CD4-positive, CD25-positive, alpha-beta regulatory T cell (primary cell): ENCODE measurements around the gene CMTM7. TPM values are rescaled to one million over a fixed set of nuclear protein-coding genes. Genes with fewer than 3 reads are reported as not detected.

Experiments used
- ATAC-seq, 2 donors: fragments of 150-1000 bp; cut with Tn5 transposase; one replicate each; pipeline ENCODE4 v1.10.0; 2021; ENCODE audit warnings: low read depth in 2 of 2, moderate number of reproducible peaks in 2 of 2, moderate library complexity in 1 of 2
- DNase-seq, 3 donors: peaks; one replicate each; pipeline versions ENCODE4 v3.0.0 to v3.0.0-alpha.2; 2012 to 2022; ENCODE audit warnings: mixed read lengths in 1 of 3
- H3K27ac ChIP-seq: one replicate; pipeline ENCODE4 v1.7.0; 2013; ENCODE audit warnings: mild to moderate bottlenecking, low read length; ENCODE audit not compliant: insufficient read depth, poor library complexity, severe bottlenecking
- H3K27me3 ChIP-seq: one replicate; pipeline ENCODE4 v1.7.0; 2013; ENCODE audit warnings: low read length; ENCODE audit not compliant: control insufficient read depth, insufficient read depth
- H3K36me3 ChIP-seq: one replicate; pipeline ENCODE4 v1.7.0; 2013; ENCODE audit warnings: mild to moderate bottlenecking, low read length, moderate library complexity; ENCODE audit not compliant: control insufficient read depth, insufficient read depth
- H3K4me1 ChIP-seq: 2 replicates; pipeline ENCODE4 v1.7.0; 2013; ENCODE audit warnings: mild to moderate bottlenecking, low read length; ENCODE audit not compliant: insufficient read depth, control insufficient read depth, poor library complexity, severe bottlenecking
- H3K4me3 ChIP-seq: one replicate; pipeline ENCODE4 v1.7.0; 2013; ENCODE audit warnings: low read depth, mild to moderate bottlenecking, low read length, moderate library complexity
- H3K9me3 ChIP-seq, 2 experiments: 1 replicate in 1 of 2; 2 replicates in 1 of 2; pipeline ENCODE4 v1.7.0; 2013; ENCODE audit warnings: low read length in 2 of 2, mild to moderate bottlenecking in 1 of 2, moderate library complexity in 1 of 2; ENCODE audit not compliant: control insufficient read depth in 2 of 2
- H3K27ac Mint-ChIP-seq, 3 donors: one replicate each; pipeline ENCODE4 v1.8.0; 2020 to 2022; ENCODE audit warnings: mild to moderate bottlenecking in 3 of 3, mixed read lengths in 3 of 3, moderate library complexity in 2 of 3
- H3K27me3 Mint-ChIP-seq: one replicate; pipeline ENCODE4 v1.8.0; 2022; ENCODE audit warnings: mild to moderate bottlenecking, mixed read lengths
- H3K36me3 Mint-ChIP-seq: one replicate; pipeline ENCODE4 v1.8.0; 2020; ENCODE audit warnings: mixed read lengths
- H3K4me1 Mint-ChIP-seq, 4 donors: one replicate each; pipeline ENCODE4 v1.8.0; 2020 to 2022; ENCODE audit warnings: mixed read lengths in 4 of 4, mild to moderate bottlenecking in 1 of 4
- H3K4me3 Mint-ChIP-seq, 4 donors: one replicate each; pipeline ENCODE4 v1.8.0; 2020 to 2022; ENCODE audit warnings: mild to moderate bottlenecking in 4 of 4, mixed read lengths in 4 of 4, moderate library complexity in 3 of 4
- H3K9me3 Mint-ChIP-seq, 7 donors: one replicate each; pipeline ENCODE4 v1.8.0; 2020 to 2022; ENCODE audit warnings: mixed read lengths in 7 of 7, mild to moderate bottlenecking in 3 of 7, moderate library complexity in 2 of 7
- polyA plus RNA-seq, 4 donors: library from polyadenylated mRNA; unstranded; fragments of 300-500 nt; fragmentation: Illumina TruSeq; gene quantifications; one replicate each; pipeline ENCODE4 v1.2.3, GENCODE V29; 2021
- total RNA-seq: library from RNA; stranded (reverse); gene quantifications from one replicate; pipeline ENCODE4 v1.2.3, GENCODE V29; 2022

The CMTM7 gene
- total and polyA plus RNA-seq, 5 donors from 2014 or later = 77.3 to 231 (median 144) TPM

DNA sequence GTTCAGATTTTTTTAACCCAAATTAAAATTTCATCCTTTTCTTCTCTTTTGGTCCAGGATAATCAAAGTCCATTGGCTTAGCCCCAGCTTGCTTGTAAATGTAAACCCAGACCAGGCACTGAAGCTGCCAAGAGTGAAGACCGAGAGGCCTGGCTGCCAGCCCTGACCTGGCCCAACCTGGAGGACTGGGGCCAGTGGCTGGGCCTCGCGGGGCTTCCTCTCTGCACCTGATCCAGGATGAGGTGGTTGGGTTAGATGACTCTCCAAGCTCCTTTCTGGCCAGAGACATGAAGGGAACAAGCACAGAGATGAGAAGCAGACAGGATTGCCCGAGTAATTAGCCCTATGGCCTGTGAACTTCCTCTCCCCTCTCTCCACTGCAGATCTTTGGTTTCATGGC, 60.4 kb downstream of the CMTM7 start:
- H3K27ac Mint-ChIP-seq = peak overlapping the region in 1 of 3 donors; percentile 39
- H3K4me1 ChIP-seq = peaks cover 28% of the 10 kb centered on the region
- peak overlapping the region in 1 of 4 donors; percentile 73 for H3K4me3 Mint-ChIP-seq
- ATAC-seq (no peak), DNase-seq (no peak)
- H3K36me3 Mint-ChIP-seq = peaks cover 47% of the 10 kb centered on the region
- peaks cover 58% of the 10 kb centered on the region for H3K36me3 ChIP-seq
- H3K9me3 Mint-ChIP-seq = no peaks in the 10 kb centered on the region
- no peak overlapping the region for H3K4me3 ChIP-seq
- no peak overlapping the region for H3K27ac ChIP-seq
- H3K9me3 ChIP-seq = no peaks in the 10 kb centered on the region
- H3K4me1 Mint-ChIP-seq = peaks cover 31 to 73% (median 50%) of the 10 kb centered on the region in 4 donors
- no peaks in the 10 kb centered on the region for H3K27me3 Mint-ChIP-seq
- no peaks in the 10 kb centered on the region for H3K27me3 ChIP-seq

DNA sequence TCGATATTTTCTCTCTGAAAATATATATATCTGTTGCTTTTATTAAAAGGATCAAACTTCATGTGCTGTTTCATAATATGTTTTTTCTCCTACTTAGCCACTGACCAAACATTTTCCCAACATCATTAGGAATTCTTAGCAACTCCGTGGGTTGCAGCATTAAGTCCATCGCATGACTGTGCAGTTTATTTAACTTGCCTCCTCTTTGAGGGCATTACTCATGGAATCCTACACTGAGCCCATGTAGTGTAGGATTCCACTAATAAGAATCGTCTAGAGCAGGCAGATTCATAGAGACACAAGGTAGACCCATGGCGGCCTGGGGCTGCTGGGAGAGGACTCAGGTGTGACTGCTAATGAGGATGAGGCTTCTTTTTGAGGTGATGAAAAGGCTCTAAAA, 61.7 kb downstream of the CMTM7 start:
- Histone ChIP-seq H3K36me3 (peaks cover 52% of the 10 kb centered on the region), H3K27ac (no peak overlapping the region), H3K9me3 (no peaks in the 10 kb centered on the region), H3K4me1 (peaks cover 35% of the 10 kb centered on the region), H3K27me3 (no peaks in the 10 kb centered on the region), H3K4me3 (no peak overlapping the region)
- Mint-ChIP-seq H3K4me3 (peak overlapping the region in 1 of 4 donors; percentile 69), H3K36me3 (peaks cover 40% of the 10 kb centered on the region), H3K9me3 (peaks cover 0 to 1% (median 0%) of the 10 kb centered on the region in 7 donors), H3K27ac (peak overlapping the region in 2 of 3 donors; percentile 81 to 89), H3K4me1 (peaks cover 22 to 72% (median 46%) of the 10 kb centered on the region in 4 donors), H3K27me3 (no peaks in the 10 kb centered on the region)
- ATAC-seq = no peak
- DNase-seq = no peak

DNA sequence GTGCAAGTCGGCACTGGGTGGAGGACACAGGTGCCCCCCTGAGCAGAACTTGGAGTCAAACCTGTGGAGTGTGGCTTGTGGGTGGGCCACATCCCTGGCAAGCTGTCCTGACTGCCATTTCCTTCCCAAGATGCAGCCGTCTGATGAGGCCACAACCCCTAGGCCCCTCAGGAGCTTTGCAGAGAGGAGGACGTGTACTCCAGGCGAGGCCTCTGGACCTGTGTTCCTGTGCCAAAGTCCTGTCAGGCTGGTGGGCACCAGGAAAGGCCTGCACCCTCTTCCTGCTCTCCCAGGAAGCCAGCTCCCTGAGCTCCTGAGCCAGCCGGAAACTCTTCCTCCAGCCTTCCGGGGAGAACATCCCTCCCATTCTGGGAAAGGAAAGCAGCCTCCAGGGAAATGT, 62.5 kb downstream of the CMTM7 start:
- peaks cover 0 to 1% (median 0%) of the 10 kb centered on the region in 7 donors for H3K9me3 Mint-ChIP-seq
- H3K4me1 Mint-ChIP-seq = peaks cover 23 to 70% (median 44%) of the 10 kb centered on the region in 4 donors
- no peaks in the 10 kb centered on the region for H3K27me3 Mint-ChIP-seq
- Histone ChIP-seq H3K4me1 (peaks cover 42% of the 10 kb centered on the region), H3K36me3 (peaks cover 45% of the 10 kb centered on the region), H3K27me3 (no peaks in the 10 kb centered on the region), H3K9me3 (no peaks in the 10 kb centered on the region), H3K27ac (peak overlapping the region; percentile 97), H3K4me3 (no peak overlapping the region)
- peak overlapping the region in 1 of 4 donors; percentile 4 for H3K4me3 Mint-ChIP-seq
- ATAC-seq (no peak), DNase-seq (no peak)
- peak overlapping the region; percentile 89 to 97 (median 93) for H3K27ac Mint-ChIP-seq
- H3K36me3 Mint-ChIP-seq = peaks cover 37% of the 10 kb centered on the region

DNA sequence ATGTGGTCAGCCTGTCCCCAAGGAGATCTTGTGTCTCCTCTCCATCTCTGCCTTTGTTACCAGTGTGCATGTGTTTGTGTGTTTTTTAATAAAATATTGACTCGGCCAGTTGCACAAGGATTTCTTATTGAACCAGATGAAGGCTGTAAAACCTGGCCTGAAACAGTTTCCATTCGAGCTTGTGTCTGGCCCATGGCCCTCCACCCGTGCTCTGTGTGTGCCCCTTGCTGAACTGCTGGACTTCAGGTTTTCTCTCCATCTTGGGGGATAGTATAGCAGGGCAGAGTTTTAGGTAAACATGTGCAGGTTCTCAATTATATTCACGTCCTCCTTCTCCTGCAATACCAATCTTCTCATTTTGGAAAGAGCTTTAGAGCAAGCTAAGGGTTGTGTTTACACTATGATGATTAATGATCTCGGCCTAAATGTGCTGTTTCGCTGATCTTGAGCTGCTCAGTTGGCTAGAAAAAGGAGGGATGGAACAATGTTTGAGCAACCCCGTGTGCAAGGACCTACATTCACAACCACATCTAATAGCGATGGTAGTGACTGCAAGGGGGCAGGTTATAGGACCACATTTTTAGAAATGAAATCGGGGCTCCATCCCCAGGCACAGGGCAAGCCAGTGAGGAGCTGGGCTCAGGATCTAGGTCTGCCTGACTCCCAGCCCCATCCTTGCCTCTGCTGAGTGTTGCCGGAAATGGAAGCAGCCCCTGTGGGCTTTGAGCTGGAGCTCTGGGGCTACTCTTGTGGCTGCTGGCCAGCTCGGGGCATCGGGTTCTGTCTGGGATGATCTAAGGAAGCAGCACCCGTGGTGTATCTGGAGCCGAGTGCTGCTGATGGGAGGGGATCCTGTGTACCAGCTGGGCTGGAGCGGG, 63.3 kb downstream of the CMTM7 start:
- Mint-ChIP-seq H3K27ac (peak overlapping the region in 2 of 3 donors; percentile 93 to 97), H3K36me3 (peaks cover 34% of the 10 kb centered on the region), H3K4me3 (peak overlapping the region; percentile 4 to 83 (median 14)), H3K9me3 (peaks cover 0 to 1% (median 0%) of the 10 kb centered on the region in 7 donors), H3K4me1 (peaks cover 23 to 68% (median 47%) of the 10 kb centered on the region in 4 donors), H3K27me3 (no peaks in the 10 kb centered on the region)
- ATAC-seq (no peak), DNase-seq (no peak)
- Histone ChIP-seq H3K4me3 (no peak overlapping the region), H3K36me3 (peaks cover 36% of the 10 kb centered on the region), H3K9me3 (no peaks in the 10 kb centered on the region), H3K4me1 (peaks cover 50% of the 10 kb centered on the region), H3K27me3 (no peaks in the 10 kb centered on the region), H3K27ac (peak overlapping the region; percentile 97)

DNA sequence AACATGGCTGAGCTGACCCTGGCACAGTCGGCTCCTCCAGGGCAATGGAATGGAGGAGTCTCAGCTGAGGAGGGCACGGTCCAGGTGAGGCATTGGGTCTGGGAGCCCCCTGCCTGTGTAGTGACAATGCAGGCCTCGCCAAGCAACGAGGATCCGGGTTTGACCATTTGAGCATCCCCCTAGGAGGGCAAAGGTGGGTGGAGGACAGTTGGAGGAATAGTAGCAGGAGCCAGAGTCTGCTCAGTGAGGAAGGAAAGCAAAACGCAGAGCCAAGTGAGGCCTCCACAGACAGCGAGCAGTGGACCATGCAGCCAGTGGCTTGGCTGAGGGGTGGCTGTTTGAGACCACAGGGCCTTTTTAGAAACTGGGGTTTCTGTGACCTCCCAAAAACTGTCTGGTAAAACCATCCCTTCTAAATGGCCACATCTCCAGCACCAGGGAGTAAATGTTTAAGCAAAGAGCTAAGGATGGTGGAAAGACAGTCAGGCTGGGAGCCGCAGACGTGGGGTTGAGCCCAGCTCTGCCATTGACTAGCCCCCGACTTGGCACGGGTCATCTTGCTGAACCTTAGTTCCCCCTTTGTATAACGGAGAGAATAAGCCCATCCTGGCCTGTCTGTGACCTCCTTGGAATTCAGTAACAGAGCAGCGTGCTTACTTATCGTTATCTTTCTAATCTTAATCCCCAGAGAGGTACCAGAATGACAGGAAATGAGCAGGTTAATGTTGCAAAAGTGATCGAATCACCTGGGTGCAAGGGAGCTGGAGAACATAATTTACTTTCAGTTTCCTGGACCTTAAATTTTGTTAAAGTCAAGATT, 64.2 kb downstream of the CMTM7 start:
- peak in 2 of 3 donors; percentile 32 to 70 for DNase-seq
- Mint-ChIP-seq H3K4me3 (peak overlapping the region; percentile 22 to 83 (median 60)), H3K27me3 (no peaks in the 10 kb centered on the region), H3K9me3 (peaks cover 0 to 1% (median 0%) of the 10 kb centered on the region in 7 donors), H3K27ac (peak overlapping the region in 2 of 3 donors; percentile 93 to 97), H3K36me3 (peaks cover 29% of the 10 kb centered on the region), H3K4me1 (peaks cover 18 to 65% (median 49%) of the 10 kb centered on the region in 4 donors)
- H3K36me3 ChIP-seq = peaks cover 28% of the 10 kb centered on the region
- no peaks in the 10 kb centered on the region for H3K9me3 ChIP-seq
- peak overlapping the region; percentile 97 for H3K27ac ChIP-seq
- H3K4me1 ChIP-seq = peaks cover 59% of the 10 kb centered on the region
- no peaks in the 10 kb centered on the region for H3K27me3 ChIP-seq
- ATAC-seq = no peak
- peak overlapping the region; percentile 46 for H3K4me3 ChIP-seq

DNA sequence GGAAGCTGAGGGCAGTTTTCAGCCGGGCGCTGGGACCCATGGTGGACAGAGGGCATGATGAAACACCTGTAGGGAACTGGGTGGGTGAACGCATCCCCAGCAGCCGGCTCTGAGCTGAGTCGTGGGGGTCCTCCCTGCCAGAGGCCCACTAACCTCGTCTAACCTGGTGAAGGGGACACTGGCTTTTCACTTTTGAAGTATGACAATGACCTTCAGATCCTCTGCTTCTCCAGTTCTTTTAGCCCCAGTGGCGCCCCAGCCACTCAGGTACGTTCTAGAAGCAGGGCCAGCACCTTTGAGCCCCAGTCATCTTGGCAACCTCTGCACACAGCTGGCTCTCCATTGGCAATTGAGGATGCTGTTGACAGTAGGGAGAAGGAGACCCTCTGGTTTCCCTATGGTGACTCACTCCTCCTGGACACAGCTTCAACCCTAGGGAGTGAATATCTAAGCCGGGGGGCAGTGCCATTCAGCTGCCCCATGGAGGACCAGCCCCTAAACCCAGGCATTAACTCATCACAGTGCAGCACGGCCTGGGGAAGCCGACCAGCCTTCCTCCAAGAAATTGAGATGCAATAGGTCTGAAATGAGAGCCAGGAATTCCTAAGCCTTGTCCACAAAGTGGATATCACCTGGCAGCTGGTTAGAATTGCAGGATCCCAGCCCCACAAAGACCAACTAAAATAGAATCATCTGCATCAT, 64.9 kb downstream of the CMTM7 start:
- peaks cover 25% of the 10 kb centered on the region for H3K36me3 ChIP-seq
- peaks cover 17 to 62% (median 49%) of the 10 kb centered on the region in 4 donors for H3K4me1 Mint-ChIP-seq
- peak overlapping the region in 2 of 3 donors; percentile 93 to 97 for H3K27ac Mint-ChIP-seq
- peak overlapping the region; percentile 97 for H3K27ac ChIP-seq
- peaks cover 0 to 1% (median 0%) of the 10 kb centered on the region in 7 donors for H3K9me3 Mint-ChIP-seq
- H3K4me3 Mint-ChIP-seq = peak overlapping the region; percentile 55 to 83 (median 66)
- H3K27me3 Mint-ChIP-seq = no peaks in the 10 kb centered on the region
- DNase-seq = no peak
- peaks cover 28% of the 10 kb centered on the region for H3K36me3 Mint-ChIP-seq
- no peaks in the 10 kb centered on the region for H3K9me3 ChIP-seq
- peak overlapping the region; percentile 46 for H3K4me3 ChIP-seq
- peaks cover 67% of the 10 kb centered on the region for H3K4me1 ChIP-seq
- ATAC-seq = no peak
- no peaks in the 10 kb centered on the region for H3K27me3 ChIP-seq

DNA sequence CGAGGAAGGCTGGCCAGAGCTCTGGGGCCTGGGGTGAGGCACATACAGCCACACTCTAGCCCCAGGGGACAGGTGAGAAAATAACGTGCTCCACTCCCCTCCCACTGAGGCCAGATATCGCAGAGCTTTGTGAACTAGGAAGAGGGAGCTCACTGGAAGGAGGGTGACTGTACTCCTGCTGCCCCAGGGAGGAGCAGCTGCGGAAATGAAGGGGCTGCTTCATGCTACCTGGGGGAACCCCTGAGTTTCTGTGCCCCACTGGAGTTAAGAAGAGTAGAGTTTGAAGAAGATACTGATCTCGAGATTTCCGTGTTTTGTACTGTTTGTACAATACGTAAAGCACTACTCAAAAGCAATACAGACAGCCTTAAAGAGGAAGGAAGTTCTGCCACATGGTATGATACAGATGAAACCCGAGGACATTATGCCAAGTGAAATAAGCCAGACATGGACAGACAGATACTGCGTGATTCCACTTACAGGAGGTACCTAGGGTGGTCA, 66.4 kb downstream of the CMTM7 start:
- Histone ChIP-seq H3K36me3 (peaks cover 15% of the 10 kb centered on the region), H3K9me3 (no peaks in the 10 kb centered on the region), H3K27me3 (no peaks in the 10 kb centered on the region), H3K27ac (peak overlapping the region; percentile 97), H3K4me3 (peak overlapping the region; percentile 56), H3K4me1 (peaks cover 74% of the 10 kb centered on the region)
- H3K27ac Mint-ChIP-seq = peak overlapping the region in 2 of 3 donors; percentile 97 to 99
- peaks cover 17 to 54% (median 47%) of the 10 kb centered on the region in 4 donors for H3K4me1 Mint-ChIP-seq
- H3K27me3 Mint-ChIP-seq = no peaks in the 10 kb centered on the region
- peaks cover 0 to 1% (median 0%) of the 10 kb centered on the region in 7 donors for H3K9me3 Mint-ChIP-seq
- DNase-seq = peak; percentile 71 to 85 (median 83)
- peak overlapping the region; percentile 82 to 85 (median 83) for H3K4me3 Mint-ChIP-seq
- peaks cover 20% of the 10 kb centered on the region for H3K36me3 Mint-ChIP-seq
- ATAC-seq = peak; percentile 64 to 70
